Panc1 (cell line): Measurements from ENCODE around the gene WDFY3. TPM values are rescaled to one million over a fixed set of nuclear protein-coding genes. Genes with fewer than 3 reads are reported as not detected.

Source experiments
- ATAC-seq: fragments of 200-7000 bp; cut with Tn5 transposase; 2 replicates; pipeline ENCODE4 v1.9.1; 2020; ENCODE audit warnings: mild to moderate bottlenecking, moderate library complexity
- BruUV-seq: library from RNA; stranded (reverse); fragments of 400-500 nt; replicated peaks from 2 replicates; lab custom pipeline; 2021; lab: Mats Ljungman, UMichigan
- CTCF ChIA-PET: fragments of 300-600 bp; sonication (Branson Sonifier 250); formaldehyde crosslinking; loops from one replicate; lab custom pipeline; 2022; ENCODE audit warnings: antibody characterized with exemption; lab: Charles Lee
- POLR2A ChIA-PET: fragments of 300-600 bp; sonication (Branson Sonifier 250); formaldehyde crosslinking; loops from one replicate; lab custom pipeline; 2022; ENCODE audit warnings: antibody characterized with exemption; lab: Charles Lee
- DNase-seq: peaks from one replicate; pipeline ENCODE4 v3.0.0-alpha.2; 2010; ENCODE audit warnings: low read depth, low spot score
- H3K27ac ChIP-seq: 2 replicates; pipeline ENCODE4 v1.5.1; 2011; ENCODE audit warnings: mild to moderate bottlenecking, low read length, inconsistent platforms
- H3K27me3 ChIP-seq: fragments of 200-500 bp; sonication (Bioruptor generic); 2 replicates; pipeline ENCODE4 v1.6.0; 2014; ENCODE audit warnings: low read length, inconsistent platforms; ENCODE audit not compliant: control insufficient read depth, insufficient read depth
- H3K36me3 ChIP-seq: fragments of 200-500 bp; sonication (Bioruptor generic); 2 replicates; pipeline ENCODE4 v1.5.1; 2014; ENCODE audit warnings: inconsistent platforms, mild to moderate bottlenecking, low read length, moderate library complexity; ENCODE audit not compliant: control insufficient read depth, insufficient read depth
- H3K4me1 ChIP-seq: 2 replicates; pipeline ENCODE4 v1.5.1; 2011; ENCODE audit warnings: inconsistent platforms, mild to moderate bottlenecking, low read length, moderate library complexity; ENCODE audit not compliant: control insufficient read depth, insufficient read depth
- H3K4me3 ChIP-seq, 2 experiments: 2 replicates each; pipeline ENCODE4 v1.5.1; 2011 to 2012; ENCODE audit warnings: low read depth in 2 of 2, low read length in 2 of 2, mild to moderate bottlenecking in 2 of 2, inconsistent platforms in 1 of 2, moderate library complexity in 1 of 2
- H3K9me3 ChIP-seq: fragments of 200-500 bp; sonication (Bioruptor generic); 2 replicates; pipeline ENCODE4 v1.5.1; 2014; ENCODE audit warnings: low read depth, mild to moderate bottlenecking, inconsistent platforms, low read length, moderate library complexity; ENCODE audit not compliant: control insufficient read depth, insufficient read depth
- POLR2AphosphoS5 ChIP-seq: IDR thresholded peaks from 2 replicates; pipeline ENCODE4 v1.6.1; 2012; ENCODE audit warnings: mild to moderate bottlenecking, low read depth, low read length, moderate library complexity
- REST ChIP-seq, 2 experiments: IDR thresholded peaks; 2 replicates each; pipeline ENCODE4 v1.6.1; 2011 to 2012; ENCODE audit warnings: low read depth in 2 of 2, control low read depth in 1 of 2, low read length in 1 of 2, mild to moderate bottlenecking in 1 of 2, moderate library complexity in 1 of 2; ENCODE audit not compliant: insufficient read depth in 1 of 2
- SIN3A ChIP-seq: IDR thresholded peaks from 2 replicates; pipeline ENCODE4 v1.6.1; 2012; ENCODE audit warnings: low read depth, mild to moderate bottlenecking, low read length, moderate library complexity, borderline replicate concordance; ENCODE audit not compliant: insufficient read depth
- TCF7L2 ChIP-seq: IDR thresholded peaks from 2 replicates; pipeline ENCODE4 v1.6.1; 2011; ENCODE audit warnings: mild to moderate bottlenecking, low read depth, low read length, inconsistent platforms
- in situ Hi-C: cut with HindIII; loops from 2 replicates; pipeline ENCODE4 v1.10.0; 2016; ENCODE audit warnings: low sequenced_read_pairs, low pct_unique_long_range_greater_than_20kb
- intact Hi-C: fragments of 100-400 bp; cut with micrococcal nuclease; formaldehyde crosslinking; loops from one replicate; pipeline ENCODE4 v1.10.0; 2022; ENCODE audit not compliant: unreplicated experiment
- total RNA-seq: library from RNA; stranded (reverse); gene quantifications from one replicate; pipeline ENCODE4 v1.2.1, GENCODE V29; 2021; ENCODE audit not compliant: unreplicated experiment
- TF ChIP-seq, protein P1 (sequence below): fragments of 450-650 bp; IDR thresholded peaks from 2 replicates; pipeline ENCODE4 v1.5.1; 2017; ENCODE audit warnings: mild to moderate bottlenecking

WDFY3 gene
- total RNA-seq, 1 experiment from 2014 or later: 47.8 TPM

GRCh38 chr4:84626673-84627072 is 339.8 kb downstream of the WDFY3 start:
- Histone ChIP-seq H3K4me3 (no peak overlapping the region), H3K4me1 (no peaks in the 10 kb centered on the region), H3K27ac (no peak overlapping the region), H3K36me3 (no peaks in the 10 kb centered on the region), H3K27me3 (no peaks in the 10 kb centered on the region), H3K9me3 (no peaks in the 10 kb centered on the region)
- ATAC-seq (no peak), DNase-seq (no peak)
- in situ Hi-C loops: no loop called here
- CTCF ChIA-PET: no interaction called here
- POLR2A ChIA-PET: no interaction called here
- no TSS peak for BruUV-seq
- intact Hi-C loops: no loop called here
- TF ChIP-seq TCF7L2: no peak
- no peak for TF ChIP-seq SIN3A
- no peak for TF ChIP-seq POLR2AphosphoS5
- TF ChIP-seq, protein P1, sequence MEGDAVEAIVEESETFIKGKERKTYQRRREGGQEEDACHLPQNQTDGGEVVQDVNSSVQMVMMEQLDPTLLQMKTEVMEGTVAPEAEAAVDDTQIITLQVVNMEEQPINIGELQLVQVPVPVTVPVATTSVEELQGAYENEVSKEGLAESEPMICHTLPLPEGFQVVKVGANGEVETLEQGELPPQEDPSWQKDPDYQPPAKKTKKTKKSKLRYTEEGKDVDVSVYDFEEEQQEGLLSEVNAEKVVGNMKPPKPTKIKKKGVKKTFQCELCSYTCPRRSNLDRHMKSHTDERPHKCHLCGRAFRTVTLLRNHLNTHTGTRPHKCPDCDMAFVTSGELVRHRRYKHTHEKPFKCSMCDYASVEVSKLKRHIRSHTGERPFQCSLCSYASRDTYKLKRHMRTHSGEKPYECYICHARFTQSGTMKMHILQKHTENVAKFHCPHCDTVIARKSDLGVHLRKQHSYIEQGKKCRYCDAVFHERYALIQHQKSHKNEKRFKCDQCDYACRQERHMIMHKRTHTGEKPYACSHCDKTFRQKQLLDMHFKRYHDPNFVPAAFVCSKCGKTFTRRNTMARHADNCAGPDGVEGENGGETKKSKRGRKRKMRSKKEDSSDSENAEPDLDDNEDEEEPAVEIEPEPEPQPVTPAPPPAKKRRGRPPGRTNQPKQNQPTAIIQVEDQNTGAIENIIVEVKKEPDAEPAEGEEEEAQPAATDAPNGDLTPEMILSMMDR: no peak
- TF ChIP-seq REST (IDR thresholded peaks at IDR 0.05; ENCODE audit: insufficient read depth in 1 of 2, low read depth in 2 of 2, low read length in 1 of 2): no peak

GRCh38 chr4:84623661-84624060 is 342.8 kb downstream of the WDFY3 start:
- no peaks in the 10 kb centered on the region for H3K27me3 ChIP-seq
- ChIA-PET CTCF (no interaction called here), POLR2A (interaction anchor here (0.6 kb wide), 1 partner anchor 15 kb away, joined by 4 read pairs; no protein-coding TSS in a partner anchor)
- DNase-seq: no peak
- H3K27ac ChIP-seq: no peak overlapping the region
- intact Hi-C loops (no loop called here), in situ Hi-C loops (no loop called here)
- no peak for ATAC-seq
- H3K4me1 ChIP-seq: no peaks in the 10 kb centered on the region
- H3K9me3 ChIP-seq: no peaks in the 10 kb centered on the region
- H3K4me3 ChIP-seq: no peak overlapping the region
- no peaks in the 10 kb centered on the region for H3K36me3 ChIP-seq
- TF ChIP-seq POLR2AphosphoS5: no peak
- TF ChIP-seq TCF7L2: no peak
- TF ChIP-seq REST (IDR thresholded peaks at IDR 0.05; ENCODE audit: insufficient read depth in 1 of 2, low read depth in 2 of 2, low read length in 1 of 2): no peak
- BruUV-seq: no TSS peak
